Transverse colon (tissue), 4 donors: Measurements from ENCODE around the gene FAM20C. TPM values are rescaled to one million over a fixed set of nuclear protein-coding genes. Genes with fewer than 3 reads are reported as not detected.
"Not testable (repeated sequence)": the region's sequence is repeated elsewhere in the genome, so short reads cannot be mapped to it uniquely, and the experiment has no call there.

Experiments
- DNase-seq: peaks from one replicate; pipeline ENCODE4 v3.0.0-alpha.2; 2019
- H3K27ac ChIP-seq, 4 donors: fragments of 200-600 bp; sonication (generic); 2 replicates each; pipeline ENCODE4 v1.5.1; 2016 to 2018; ENCODE audit warnings: inconsistent platforms in 4 of 4
- H3K27me3 ChIP-seq: fragments of 200-600 bp; sonication (generic); 2 replicates; pipeline ENCODE4 v1.5.1; 2017; ENCODE audit warnings: inconsistent platforms
- H3K36me3 ChIP-seq, 4 donors: fragments of 200-600 bp; sonication (generic); 2 replicates each; pipeline ENCODE4 v1.5.1; 2017 to 2019; ENCODE audit warnings: inconsistent platforms in 4 of 4
- H3K4me1 ChIP-seq, 4 donors: fragments of 200-600 bp; sonication (generic); 2 replicates each; pipeline ENCODE4 v1.5.1; 2017 to 2020; ENCODE audit warnings: inconsistent platforms in 4 of 4
- H3K4me3 ChIP-seq, 4 donors: fragments of 200-600 bp; sonication (generic); 1 replicate in 1 of 4; 2 replicates in 3 of 4; pipeline versions ENCODE4 v1.5.1 to v1.6.1; 2017 to 2019; ENCODE audit warnings: inconsistent platforms in 4 of 4
- H3K9me3 ChIP-seq, 2 donors: fragments of 200-600 bp; sonication (generic); 2 replicates each; pipeline ENCODE4 v1.5.1; 2017 to 2019; ENCODE audit warnings: inconsistent platforms in 2 of 2
- EP300 ChIP-seq: sonication (generic); formaldehyde crosslinking; IDR thresholded peaks from one replicate; pipeline ENCODE4 v1.6.1; 2017; ENCODE audit warnings: antibody characterized with exemption, low read depth
- POLR2A ChIP-seq: fragments of 450-650 bp; IDR thresholded peaks from one replicate; pipeline ENCODE4 v1.6.1; 2016; ENCODE audit warnings: antibody characterized with exemption, mild to moderate bottlenecking, moderate library complexity
- POLR2AphosphoS5 ChIP-seq, 3 donors: sonication (generic); formaldehyde crosslinking; IDR thresholded peaks; one replicate each; pipeline ENCODE4 v1.6.1; 2016; ENCODE audit warnings: antibody characterized with exemption in 3 of 3
- WGBS, 2 donors: methylation state at CpG; one replicate each; pipeline ENCODE4 v1.1.5; 2018; ENCODE audit warnings: low coverage in 1 of 2; 5-methylcytosine and 5-hydroxymethylcytosine counted together
- in situ Hi-C, 4 donors: fragments of 200-750 bp; cut with MboI; loops; one replicate each; pipeline versions ENCODE4 v1.15.0 to v1.15.1; 2017; ENCODE audit warnings: low sequenced_read_pairs in 3 of 4, low pct_ligation_motif_present in 1 of 4, low pct_unique_long_range_greater_than_20kb in 1 of 4
- intact Hi-C: fragments of 100-400 bp; cut with DNase I; formaldehyde crosslinking; loops from one replicate; pipeline ENCODE4 v1.15.1; 2023; ENCODE audit warnings: low total_unique reads
- total RNA-seq, 4 donors: library from RNA; depleted of rRNA; stranded (reverse); fragments of >200 nt; gene quantifications; one replicate each; pipeline ENCODE4 v1.1.0, GENCODE V29; 2016
- TF ChIP-seq, protein P1 (sequence below), 5 experiments: fragments of 200-600 bp in 3 of 5; fragments of 450-650 bp in 2 of 5; sonication (generic) in 3 of 5; IDR thresholded peaks; 1 replicate in 2 of 5; 2 replicates in 3 of 5; pipeline ENCODE4 v1.5.1; 2016 to 2017; ENCODE audit warnings: antibody characterized with exemption in 5 of 5, inconsistent platforms in 3 of 5, mild to moderate bottlenecking in 2 of 5, moderate library complexity in 1 of 5

The FAM20C gene
- total RNA-seq, 4 donors from 2014 or later = 10.5 to 62.3 (median 23.5) TPM

DNA sequence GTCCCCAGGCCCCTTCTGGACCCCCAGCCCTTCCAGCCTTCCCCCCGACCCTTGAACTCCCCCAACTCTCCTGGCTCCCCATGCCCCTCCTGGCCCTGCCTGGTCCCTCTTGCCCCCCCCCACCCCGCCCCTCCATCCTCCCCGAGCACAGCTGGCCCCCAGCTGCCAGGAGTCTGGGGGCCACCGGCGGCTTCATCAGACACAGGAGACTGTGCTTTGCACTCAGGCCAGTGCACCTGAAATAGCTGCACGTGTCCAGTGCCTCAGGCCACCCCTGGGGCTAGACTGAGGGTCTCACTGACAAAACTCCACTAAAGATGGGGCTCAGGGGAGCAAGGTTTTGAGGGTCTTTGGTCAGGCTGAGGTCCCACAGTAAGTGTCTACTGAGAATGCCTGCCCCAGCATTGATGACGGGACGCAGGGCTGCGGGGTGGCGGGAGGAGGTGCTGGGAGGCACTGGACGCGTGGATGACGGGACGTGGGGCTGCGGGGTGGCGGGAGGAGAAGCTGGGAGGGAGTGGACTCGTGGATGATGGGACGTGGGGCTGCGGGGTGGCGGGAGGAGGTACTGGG, 104.1 kb downstream of the FAM20C start:
- Histone ChIP-seq H3K4me3 (no peak overlapping the region), H3K36me3 (no peaks in the 10 kb centered on the region), H3K27ac (no peak overlapping the region), H3K4me1 (peaks cover 0 to 11% (median 5%) of the 10 kb centered on the region in 4 donors), H3K27me3 (peaks cover 33% of the 10 kb centered on the region), H3K9me3 (no peaks in the 10 kb centered on the region)
- DNase-seq = no peak
- TF ChIP-seq EP300 (no peak), POLR2AphosphoS5 (IDR thresholded peaks at IDR 0.05) (no peak), POLR2A (no peak)
- TF ChIP-seq, protein P1, sequence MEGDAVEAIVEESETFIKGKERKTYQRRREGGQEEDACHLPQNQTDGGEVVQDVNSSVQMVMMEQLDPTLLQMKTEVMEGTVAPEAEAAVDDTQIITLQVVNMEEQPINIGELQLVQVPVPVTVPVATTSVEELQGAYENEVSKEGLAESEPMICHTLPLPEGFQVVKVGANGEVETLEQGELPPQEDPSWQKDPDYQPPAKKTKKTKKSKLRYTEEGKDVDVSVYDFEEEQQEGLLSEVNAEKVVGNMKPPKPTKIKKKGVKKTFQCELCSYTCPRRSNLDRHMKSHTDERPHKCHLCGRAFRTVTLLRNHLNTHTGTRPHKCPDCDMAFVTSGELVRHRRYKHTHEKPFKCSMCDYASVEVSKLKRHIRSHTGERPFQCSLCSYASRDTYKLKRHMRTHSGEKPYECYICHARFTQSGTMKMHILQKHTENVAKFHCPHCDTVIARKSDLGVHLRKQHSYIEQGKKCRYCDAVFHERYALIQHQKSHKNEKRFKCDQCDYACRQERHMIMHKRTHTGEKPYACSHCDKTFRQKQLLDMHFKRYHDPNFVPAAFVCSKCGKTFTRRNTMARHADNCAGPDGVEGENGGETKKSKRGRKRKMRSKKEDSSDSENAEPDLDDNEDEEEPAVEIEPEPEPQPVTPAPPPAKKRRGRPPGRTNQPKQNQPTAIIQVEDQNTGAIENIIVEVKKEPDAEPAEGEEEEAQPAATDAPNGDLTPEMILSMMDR (IDR thresholded peaks at IDR 0.05) = no peak
- WGBS, 2 donors = 80 to 85% methylated on average over 6 to 17 of the region's 20 CpGs
- intact Hi-C loops = no loop called here
- in situ Hi-C loops = no loop called here

DNA sequence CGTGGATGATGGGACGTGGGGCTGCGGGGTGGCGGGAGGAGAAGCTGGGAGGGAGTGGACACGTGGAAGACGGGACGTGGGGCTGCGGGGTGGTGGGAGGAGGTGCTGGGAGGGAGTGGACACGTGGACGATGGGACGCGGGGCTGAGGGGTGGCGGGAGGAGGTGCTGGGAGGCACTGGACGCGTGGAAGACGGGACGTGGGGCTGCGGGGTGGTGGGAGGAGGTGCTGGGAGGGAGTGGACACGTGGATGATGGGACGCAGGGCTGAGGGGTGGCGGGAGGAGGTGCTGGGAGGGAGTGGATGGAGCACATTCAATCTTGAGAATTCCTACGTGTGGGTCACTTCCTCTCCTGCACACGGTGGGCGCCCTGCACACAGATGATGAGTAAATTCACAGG, 104.8 kb downstream of the FAM20C start:
- in situ Hi-C loops, H3K36me3 ChIP-seq, H3K9me3 ChIP-seq, H3K27ac ChIP-seq, intact Hi-C loops, DNase-seq, H3K4me3 ChIP-seq: not testable (repeated sequence)
- peaks cover 26% of the 10 kb centered on the region for H3K27me3 ChIP-seq
- WGBS, 2 donors = 85% methylated on average over 8 to 24 of the region's 24 CpGs
- peaks cover 0 to 11% (median 5%) of the 10 kb centered on the region in 4 donors for H3K4me1 ChIP-seq

DNA sequence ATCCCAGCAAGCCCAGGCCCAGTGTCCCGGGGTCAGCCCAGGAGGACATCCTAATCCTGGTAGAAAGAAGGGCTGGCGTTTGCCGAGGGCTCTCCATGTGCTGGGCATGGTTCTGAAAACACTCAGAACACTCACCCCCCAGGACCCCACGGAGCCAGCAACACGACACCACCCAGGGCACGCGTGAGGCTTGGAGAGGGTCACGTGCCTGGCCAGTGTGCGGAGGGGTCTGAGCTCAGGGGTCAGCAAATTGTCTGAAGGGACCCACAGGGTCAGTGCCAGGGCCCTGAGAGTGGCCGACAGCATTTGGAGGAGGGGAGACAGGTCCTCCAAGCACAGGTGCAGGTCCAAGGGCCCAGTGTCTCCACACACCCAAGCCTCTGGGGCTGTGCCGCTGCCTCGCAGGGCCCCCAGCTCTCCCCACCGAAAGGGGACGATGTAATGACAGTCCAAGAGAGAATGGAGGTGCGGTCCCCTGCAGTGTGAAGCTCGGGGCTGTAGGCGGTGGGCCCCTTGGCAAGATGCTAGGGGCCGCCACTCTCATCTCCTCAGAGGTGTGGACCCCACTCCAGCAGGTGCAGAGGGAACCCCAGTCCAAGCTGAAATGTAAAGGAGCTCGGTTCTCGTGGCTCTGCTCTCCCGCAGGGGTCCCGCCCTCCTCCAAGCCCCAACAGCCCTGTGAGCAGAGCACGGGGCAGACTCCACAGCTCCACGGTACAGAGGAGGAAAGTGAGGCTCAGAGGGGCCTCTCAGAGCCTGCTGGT, 105.4 kb downstream of the FAM20C start:
- no peaks in the 10 kb centered on the region for H3K36me3 ChIP-seq
- in situ Hi-C loops = no loop called here
- TF ChIP-seq, protein P1 (IDR thresholded peaks at IDR 0.05) = no peak
- TF ChIP-seq POLR2AphosphoS5 (IDR thresholded peaks at IDR 0.05) (no peak), EP300 (no peak), POLR2A (no peak)

DNA sequence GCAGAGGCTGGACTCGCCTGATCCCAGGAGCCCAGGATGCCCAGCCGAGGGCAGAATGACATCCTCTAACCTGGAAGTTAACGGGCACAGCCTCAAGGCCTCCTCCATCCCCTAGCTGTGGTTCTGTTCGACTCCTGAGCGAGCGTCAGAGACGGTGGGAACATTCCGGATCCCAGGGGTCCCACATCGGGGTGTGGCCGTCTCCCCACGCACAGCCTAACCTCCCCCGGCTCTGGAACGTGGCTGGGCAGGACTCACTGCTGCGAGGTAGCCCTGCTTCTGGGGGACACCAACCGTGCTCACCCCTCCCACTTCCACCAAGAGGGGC, 106.0 kb downstream of the FAM20C start:
- no peaks in the 10 kb centered on the region for H3K9me3 ChIP-seq
- no peak overlapping the region for H3K27ac ChIP-seq
- TF ChIP-seq EP300 (no peak), POLR2AphosphoS5 (IDR thresholded peaks at IDR 0.05) (no peak), POLR2A (no peak)
- TF ChIP-seq, protein P1 (IDR thresholded peaks at IDR 0.05) = no peak
- intact Hi-C loops (no loop called here), in situ Hi-C loops (no loop called here)
- H3K36me3 ChIP-seq = no peaks in the 10 kb centered on the region
- peaks cover 0 to 11% (median 5%) of the 10 kb centered on the region in 4 donors for H3K4me1 ChIP-seq
- WGBS, 2 donors = 81% methylated on average over 15 of the region's 15 CpGs; no CpG with 5 or more reads in 1 of the 2 donors
- no peak for DNase-seq
- no peak overlapping the region for H3K4me3 ChIP-seq
- H3K27me3 ChIP-seq = peaks cover 14% of the 10 kb centered on the region

More for the DNA sequence above, 105.4 kb downstream of the FAM20C start:
- H3K4me3 ChIP-seq = no peak overlapping the region
- H3K4me1 ChIP-seq = peaks cover 0 to 11% (median 5%) of the 10 kb centered on the region in 4 donors
- peaks cover 19% of the 10 kb centered on the region for H3K27me3 ChIP-seq
- no peak for DNase-seq
- no peaks in the 10 kb centered on the region for H3K9me3 ChIP-seq
- H3K27ac ChIP-seq = no peak overlapping the region
- WGBS, 2 donors = 84% methylated on average over 21 of the region's 24 CpGs; no CpG with 5 or more reads in 1 of the 2 donors
- intact Hi-C loops = no loop called here
